KMS-11 (cell line): ENCODE measurements around the gene SLC37A4.
"Not testable (repeated sequence)": the region's sequence is repeated elsewhere in the genome, so short reads cannot be mapped to it uniquely, and the experiment has no call there.

Experiments used
- H2AFZ ChIP-seq: fragments of 200-600 bp; sonication (generic); 2 replicates; pipeline ENCODE4 v1.6.1; 2016; ENCODE audit warnings: antibody characterized with exemption, mixed run types, low read depth
- H3K27ac ChIP-seq: fragments of 200-600 bp; sonication (generic); 2 replicates; pipeline ENCODE4 v1.6.1; 2016; ENCODE audit warnings: mild to moderate bottlenecking, mixed run types
- H3K27me3 ChIP-seq: fragments of 200-600 bp; sonication (generic); 2 replicates; pipeline ENCODE4 v1.6.1; 2017; ENCODE audit warnings: mild to moderate bottlenecking, low read depth, mixed run types, moderate library complexity; ENCODE audit not compliant: insufficient read depth
- H3K36me3 ChIP-seq: fragments of 200-600 bp; sonication (generic); 2 replicates; pipeline ENCODE4 v1.6.1; 2017; ENCODE audit warnings: mild to moderate bottlenecking, mixed run types; ENCODE audit not compliant: insufficient read depth
- H3K4me1 ChIP-seq: fragments of 200-600 bp; sonication (generic); 2 replicates; pipeline ENCODE4 v1.6.1; 2016; ENCODE audit warnings: mild to moderate bottlenecking, low read depth, mixed run types; ENCODE audit not compliant: poor library complexity, severe bottlenecking
- H3K4me2 ChIP-seq: fragments of 200-600 bp; sonication (generic); 2 replicates; pipeline ENCODE4 v1.7.0; 2016; ENCODE audit warnings: mild to moderate bottlenecking, mixed run types
- H3K4me3 ChIP-seq: fragments of 200-600 bp; sonication (generic); IDR thresholded peaks from 2 replicates; pipeline ENCODE4 v1.6.1; 2017; ENCODE audit warnings: low read depth, low read length, mixed read lengths; ENCODE audit not compliant: insufficient read depth
- H3K79me2 ChIP-seq: fragments of 200-600 bp; sonication (generic); 2 replicates; pipeline ENCODE4 v1.6.1; 2016; ENCODE audit warnings: low read depth, mixed run types; ENCODE audit not compliant: insufficient read depth
- H3K9ac ChIP-seq: fragments of 200-600 bp; sonication (generic); 2 replicates; pipeline ENCODE4 v1.6.1; 2016; ENCODE audit warnings: mild to moderate bottlenecking, mixed run types
- H4K20me1 ChIP-seq: fragments of 200-600 bp; sonication (generic); 2 replicates; pipeline ENCODE4 v1.6.1; 2016; ENCODE audit warnings: mild to moderate bottlenecking, mixed run types; ENCODE audit not compliant: insufficient read depth
- CTCF ChIP-seq: fragments of 200-600 bp; sonication (generic); conservative IDR thresholded peaks from 2 replicates; pipeline ENCODE4 v1.6.1; 2017; ENCODE audit warnings: low read depth, mild to moderate bottlenecking, antibody characterized with exemption, low read length, moderate library complexity, mixed read lengths

Gene SLC37A4

GRCh38 chr11:119038884-119039283 lies 8.2 kb upstream of the SLC37A4 start:
- Histone ChIP-seq H3K9ac (no peak overlapping the region), H3K27ac (no peak overlapping the region), H4K20me1 (no peaks in the 10 kb centered on the region), H3K36me3 (no peaks in the 10 kb centered on the region), H3K4me1 (peaks cover 9% of the 10 kb centered on the region), H2AFZ (no peak overlapping the region), H3K4me3 (no peak overlapping the region), H3K4me2 (no peak overlapping the region), H3K27me3 (no peaks in the 10 kb centered on the region), H3K79me2 (no peaks in the 10 kb centered on the region)
- TF ChIP-seq CTCF, result no peak

- Histone ChIP-seq H3K4me3 (no peak overlapping the region), H3K4me2 (no peak overlapping the region), H3K36me3 (no peaks in the 10 kb centered on the region), H3K27me3 (no peaks in the 10 kb centered on the region), H3K9ac (no peak overlapping the region), H4K20me1 (no peaks in the 10 kb centered on the region), H3K4me1 (no peaks in the 10 kb centered on the region), H2AFZ (no peak overlapping the region), H3K27ac (no peak overlapping the region), H3K79me2 (no peaks in the 10 kb centered on the region)
- no peak for TF ChIP-seq CTCF
These were observed 4.1 kb upstream of the SLC37A4 start for GRCh38 chr11:119034813-119035212.

GRCh38 chr11:119033421-119033820 lies 2.7 kb upstream of the SLC37A4 start:
- not testable (repeated sequence) for H3K27me3 ChIP-seq, H2AFZ ChIP-seq, H3K36me3 ChIP-seq, H3K79me2 ChIP-seq, H3K4me2 ChIP-seq, H3K4me3 ChIP-seq, H3K9ac ChIP-seq, H4K20me1 ChIP-seq, H3K4me1 ChIP-seq, H3K27ac ChIP-seq

GRCh38 chr11:119031912-119032280 lies 1.2 kb upstream of the SLC37A4 start:
- H3K9ac ChIP-seq, result no peak overlapping the region

GRCh38 chr11:119030029-119030328 lies 698 bp downstream of the SLC37A4 start:
- peak overlapping the region; percentile 96 for H3K4me2 ChIP-seq
- peaks cover 36% of the 10 kb centered on the region for H3K4me1 ChIP-seq
- no peaks in the 10 kb centered on the region for H3K27me3 ChIP-seq
- H3K4me3 ChIP-seq, result no peak overlapping the region
- TF ChIP-seq CTCF, result no peak
- peaks cover 25% of the 10 kb centered on the region for H3K79me2 ChIP-seq
- no peaks in the 10 kb centered on the region for H4K20me1 ChIP-seq
- peak overlapping the region; percentile 73 for H3K9ac ChIP-seq
- no peaks in the 10 kb centered on the region; the same call in 1 of the 2 replicates for H3K36me3 ChIP-seq
- peak overlapping the region; percentile 71 for H3K27ac ChIP-seq
- H2AFZ ChIP-seq, result peak overlapping the region; percentile 22; the same call in 1 of the 2 replicates

More at GRCh38 chr11:119031912-119032280, 1.2 kb upstream of the SLC37A4 start:
- Histone ChIP-seq H3K4me2 (no peak overlapping the region), H3K27ac (no peak overlapping the region), H3K27me3 (no peaks in the 10 kb centered on the region), H3K79me2 (peaks cover 22% of the 10 kb centered on the region), H3K4me1 (peaks cover 19% of the 10 kb centered on the region), H3K4me3 (no peak overlapping the region), H4K20me1 (no peaks in the 10 kb centered on the region), H2AFZ (no peak overlapping the region), H3K36me3 (no peaks in the 10 kb centered on the region)
- TF ChIP-seq CTCF, result no peak
